HPDE6-E6E7 (cell line): ENCODE data around the gene RAVER2.

Experiments
- DNase-seq: peaks from one replicate; pipeline ENCODE4 v3.0.0; 2011; ENCODE audit warnings: missing footprints; ENCODE audit errors: extremely low spot score

The RAVER2 gene

DNA sequence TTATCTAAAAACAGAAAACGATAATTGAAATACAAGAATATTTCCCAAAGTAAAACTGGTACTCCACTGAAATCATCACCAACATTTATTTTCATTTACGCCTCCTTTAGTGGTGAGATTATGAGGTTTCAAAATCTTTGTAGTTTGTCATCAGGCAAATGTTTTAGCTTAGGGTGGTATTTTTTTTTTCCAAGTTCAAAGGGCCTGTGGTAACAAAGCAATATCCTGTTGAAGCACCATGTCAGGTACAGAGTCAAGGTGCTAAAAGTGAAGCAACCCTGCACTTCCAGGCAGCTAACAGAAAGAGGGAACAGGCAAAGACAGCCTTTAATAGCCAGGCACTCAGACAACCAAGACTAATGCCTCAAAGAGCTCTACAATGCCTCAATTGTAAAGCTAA lies 132.3 kb downstream of the RAVER2 start:
- DNase-seq, result no peak

DNA sequence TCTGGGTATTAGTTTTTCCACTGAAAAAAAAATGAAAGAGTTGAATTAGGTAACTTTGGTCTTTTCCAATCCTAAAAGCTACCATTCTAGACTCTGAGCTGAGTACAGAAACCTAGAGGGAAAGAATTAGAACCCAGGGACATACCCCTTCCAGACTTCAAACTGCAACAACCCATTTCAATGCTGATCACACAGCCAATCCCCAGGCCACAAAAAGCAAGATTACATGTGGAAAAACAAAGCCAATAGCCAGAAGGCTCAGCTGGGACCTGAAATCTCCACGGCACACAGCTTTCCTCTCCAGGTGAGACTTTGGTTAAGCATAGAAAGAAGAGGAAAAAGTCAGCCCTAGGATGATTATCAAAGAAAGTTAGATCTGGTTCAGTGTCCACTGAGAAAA lies 132.7 kb downstream of the RAVER2 start:
- no peak for DNase-seq

DNA sequence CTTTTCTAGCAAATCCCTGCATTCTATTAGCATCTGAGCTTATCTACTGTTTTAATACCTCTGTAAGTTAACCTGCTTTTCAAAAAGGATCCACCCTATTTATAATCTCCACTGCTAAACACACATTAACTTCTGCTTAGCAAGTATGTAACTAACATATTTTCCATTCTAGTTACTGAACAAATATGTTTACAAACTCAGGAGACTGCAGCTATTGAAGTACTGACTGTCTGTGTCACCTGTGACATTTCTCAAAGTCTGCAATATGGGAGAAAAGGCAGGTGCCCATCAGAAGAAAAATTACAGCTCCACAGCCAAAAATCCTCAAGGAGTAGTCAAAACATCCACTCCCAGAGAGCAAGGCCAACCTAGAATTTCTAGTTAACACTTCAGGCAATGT lies 133.2 kb downstream of the RAVER2 start:
- DNase-seq, result no peak

GRCh38 chr1:64878931-64879611 lies 134.2 kb downstream of the RAVER2 start:
- DNase-seq, result no peak

DNA sequence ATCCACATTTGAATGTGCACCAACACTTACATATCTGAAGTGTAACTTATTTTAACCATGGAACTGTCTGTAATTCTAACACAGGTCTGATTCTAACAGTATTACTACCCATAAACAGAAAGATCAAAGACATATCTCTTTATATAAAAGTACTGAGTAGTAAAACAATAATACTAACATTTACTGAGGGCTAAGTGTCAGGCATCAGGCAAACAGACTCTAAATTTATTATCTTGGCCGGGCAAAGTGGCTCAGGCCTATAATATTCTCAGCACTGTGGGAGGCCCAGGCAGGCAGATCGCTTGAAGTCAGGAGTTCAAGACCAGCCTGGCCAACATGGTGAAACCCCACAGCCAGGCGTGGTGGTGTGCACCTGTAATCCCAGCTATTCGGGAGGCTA lies 135.6 kb downstream of the RAVER2 start:
- no peak for DNase-seq

DNA sequence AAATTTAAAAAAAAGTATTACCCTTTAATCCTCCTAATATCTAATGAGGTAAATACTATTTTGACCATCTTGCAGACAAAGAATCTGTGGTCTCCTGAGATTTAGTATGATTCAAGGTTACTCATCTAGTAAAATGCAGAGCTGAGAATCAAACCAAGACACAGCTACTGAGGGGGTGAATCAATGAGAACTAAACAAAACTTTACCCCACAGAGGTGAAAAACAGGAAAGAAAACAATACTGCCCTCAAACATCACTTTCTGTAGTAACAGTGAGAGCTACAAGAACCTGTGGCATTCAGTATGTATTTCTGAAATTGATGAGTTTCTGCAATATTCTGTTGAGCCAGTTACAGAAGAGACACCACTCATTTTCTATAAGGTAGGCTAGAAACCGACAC lies 136.4 kb downstream of the RAVER2 start:
- no peak for DNase-seq
